A673 (cell line): ENCODE data around the gene FAM229A. TPM values are rescaled to one million over a fixed set of nuclear protein-coding genes. Genes with fewer than 3 reads are reported as not detected.

Experiments used
- BruUV-seq: library from RNA; stranded (reverse); fragments of 400-500 nt; replicated peaks from 2 replicates; lab custom pipeline; 2021; lab: Mats Ljungman, UMichigan
- CTCF ChIA-PET: fragments of 300-600 bp; sonication (Branson Sonifier 250); formaldehyde crosslinking; loops from one replicate; lab custom pipeline; 2022; ENCODE audit warnings: antibody characterized with exemption; lab: Charles Lee
- POLR2A ChIA-PET: fragments of 300-600 bp; sonication (Branson Sonifier 250); formaldehyde crosslinking; loops from one replicate; lab custom pipeline; 2022; ENCODE audit warnings: antibody characterized with exemption; ENCODE audit not compliant: low non-redundant PET; lab: Charles Lee
- DNase-seq: peaks from one replicate; pipeline ENCODE4 v3.0.0-alpha.2; 2015; ENCODE audit warnings: low spot score
- H3K27ac ChIP-seq: fragments of 200-600 bp; sonication (generic); 2 replicates; pipeline ENCODE4 v1.5.1; 2016; ENCODE audit warnings: mixed run types, low read depth, mild to moderate bottlenecking, mixed read lengths, antibody characterized with exemption, low read length; ENCODE audit not compliant: poor library complexity, severe bottlenecking
- H3K27me3 ChIP-seq: fragments of 200-600 bp; sonication (generic); replicated peaks from 2 replicates; pipeline ENCODE4 v1.6.1; 2017; ENCODE audit warnings: mixed run types, low read depth, mild to moderate bottlenecking, mixed read lengths, antibody characterized with exemption, low read length; ENCODE audit not compliant: insufficient read depth, poor library complexity
- H3K36me3 ChIP-seq: fragments of 200-600 bp; sonication (generic); 2 replicates; pipeline ENCODE4 v1.6.1; 2016; ENCODE audit warnings: mixed run types, mild to moderate bottlenecking, mixed read lengths, antibody characterized with exemption, low read length; ENCODE audit not compliant: insufficient read depth, poor library complexity, severe bottlenecking
- H3K4me1 ChIP-seq: fragments of 200-600 bp; sonication (generic); 2 replicates; pipeline ENCODE4 v1.6.1; 2017; ENCODE audit warnings: mixed run types, mild to moderate bottlenecking, mixed read lengths, antibody characterized with exemption, low read length; ENCODE audit not compliant: insufficient read depth, poor library complexity, severe bottlenecking
- H3K4me3 ChIP-seq: fragments of 200-600 bp; sonication (generic); 2 replicates; pipeline ENCODE4 v1.5.1; 2016; ENCODE audit warnings: low read depth, mixed run types, mild to moderate bottlenecking, mixed read lengths, low read length; ENCODE audit not compliant: poor library complexity, severe bottlenecking
- H3K9me3 ChIP-seq: fragments of 200-600 bp; sonication (generic); 2 replicates; pipeline ENCODE4 v1.6.1; 2016; ENCODE audit warnings: mixed run types, low read depth, mild to moderate bottlenecking, mixed read lengths, antibody characterized with exemption, low read length; ENCODE audit not compliant: poor library complexity, severe bottlenecking
- EZH2 ChIP-seq: fragments of 200-600 bp; sonication (generic); IDR thresholded peaks from 2 replicates; pipeline ENCODE4 v1.6.1; 2017; ENCODE audit warnings: borderline replicate concordance, low read depth, mild to moderate bottlenecking, mixed read lengths, antibody characterized with exemption, low read length; ENCODE audit not compliant: poor library complexity, severe bottlenecking
- intact Hi-C: fragments of 100-400 bp; cut with micrococcal nuclease; formaldehyde crosslinking; loops from one replicate; pipeline ENCODE4 v1.10.0; 2022; ENCODE audit not compliant: unreplicated experiment
- total RNA-seq: library from RNA; stranded (reverse); gene quantifications from 2 replicates; pipeline ENCODE4 v1.2.3, GENCODE V29; 2021
- TF ChIP-seq, protein P1 (sequence below): fragments of 300-800, 200-600 bp; sonication (generic); conservative IDR thresholded peaks from 2 replicates; pipeline ENCODE4 v1.5.1; 2017; ENCODE audit warnings: low read depth, mild to moderate bottlenecking, antibody characterized with exemption, low read length, moderate library complexity, mixed read lengths

The FAM229A gene
- total RNA-seq, 1 experiment from 2014 or later: 4.7 TPM

DNA sequence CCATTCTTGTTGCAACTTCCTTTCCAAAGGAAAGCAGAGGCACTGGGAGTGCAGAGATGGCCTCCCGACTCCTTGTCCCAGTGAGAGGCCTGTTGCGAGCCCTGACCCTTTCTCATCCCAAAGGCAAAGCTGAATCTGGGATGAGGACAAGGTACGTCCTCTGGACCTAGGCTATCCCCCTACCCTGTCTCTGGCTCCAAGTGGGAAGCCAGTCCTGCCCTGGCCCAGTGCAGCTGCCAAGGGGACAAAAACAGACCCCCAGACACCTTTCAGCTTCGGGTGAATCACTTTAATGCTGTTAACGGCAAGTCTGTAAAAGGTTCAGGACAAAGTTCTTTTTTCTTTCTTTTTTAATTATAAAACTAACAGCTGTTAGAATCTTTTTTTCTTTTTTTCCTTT, 2.6 kb upstream of the FAM229A start:
- no peak for TF ChIP-seq EZH2
- TF ChIP-seq, protein P1, sequence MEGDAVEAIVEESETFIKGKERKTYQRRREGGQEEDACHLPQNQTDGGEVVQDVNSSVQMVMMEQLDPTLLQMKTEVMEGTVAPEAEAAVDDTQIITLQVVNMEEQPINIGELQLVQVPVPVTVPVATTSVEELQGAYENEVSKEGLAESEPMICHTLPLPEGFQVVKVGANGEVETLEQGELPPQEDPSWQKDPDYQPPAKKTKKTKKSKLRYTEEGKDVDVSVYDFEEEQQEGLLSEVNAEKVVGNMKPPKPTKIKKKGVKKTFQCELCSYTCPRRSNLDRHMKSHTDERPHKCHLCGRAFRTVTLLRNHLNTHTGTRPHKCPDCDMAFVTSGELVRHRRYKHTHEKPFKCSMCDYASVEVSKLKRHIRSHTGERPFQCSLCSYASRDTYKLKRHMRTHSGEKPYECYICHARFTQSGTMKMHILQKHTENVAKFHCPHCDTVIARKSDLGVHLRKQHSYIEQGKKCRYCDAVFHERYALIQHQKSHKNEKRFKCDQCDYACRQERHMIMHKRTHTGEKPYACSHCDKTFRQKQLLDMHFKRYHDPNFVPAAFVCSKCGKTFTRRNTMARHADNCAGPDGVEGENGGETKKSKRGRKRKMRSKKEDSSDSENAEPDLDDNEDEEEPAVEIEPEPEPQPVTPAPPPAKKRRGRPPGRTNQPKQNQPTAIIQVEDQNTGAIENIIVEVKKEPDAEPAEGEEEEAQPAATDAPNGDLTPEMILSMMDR: no peak
- DNase-seq: no peak
- peaks cover 32% of the 10 kb centered on the region for H3K36me3 ChIP-seq
- H3K4me1 ChIP-seq: peaks cover 9% of the 10 kb centered on the region
- H3K27ac ChIP-seq: no peak overlapping the region
- H3K9me3 ChIP-seq: no peaks in the 10 kb centered on the region
- ChIA-PET CTCF (no interaction called here), POLR2A (interaction anchor here (0.6 kb wide), 1 partner anchor 9 kb away, joined by 14 read pairs; no protein-coding TSS in a partner anchor)
- no TSS peak for BruUV-seq
- no peak overlapping the region for H3K4me3 ChIP-seq
- no peaks in the 10 kb centered on the region for H3K27me3 ChIP-seq
- intact Hi-C loops: no loop called here

DNA sequence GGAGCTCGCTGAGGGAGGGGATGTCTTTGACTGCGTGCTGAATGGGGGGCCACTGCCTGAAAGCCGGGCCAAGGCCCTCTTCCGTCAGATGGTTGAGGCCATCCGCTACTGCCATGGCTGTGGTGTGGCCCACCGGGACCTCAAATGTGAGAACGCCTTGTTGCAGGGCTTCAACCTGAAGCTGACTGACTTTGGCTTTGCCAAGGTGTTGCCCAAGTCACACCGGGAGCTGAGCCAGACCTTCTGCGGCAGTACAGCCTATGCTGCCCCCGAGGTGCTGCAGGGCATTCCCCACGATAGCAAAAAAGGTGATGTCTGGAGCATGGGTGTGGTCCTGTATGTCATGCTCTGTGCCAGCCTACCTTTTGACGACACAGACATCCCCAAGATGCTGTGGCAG, 1.4 kb upstream of the FAM229A start:
- H3K27ac ChIP-seq: no peak overlapping the region
- intact Hi-C loops: no loop called here
- H3K36me3 ChIP-seq: peaks cover 27% of the 10 kb centered on the region
- H3K4me1 ChIP-seq: peaks cover 9% of the 10 kb centered on the region
- TF ChIP-seq EZH2: no peak
- TF ChIP-seq, protein P1: no peak
- no peaks in the 10 kb centered on the region for H3K27me3 ChIP-seq
- BruUV-seq: no TSS peak
- CTCF ChIA-PET: no interaction called here
- POLR2A ChIA-PET: interaction anchor here (0.6 kb wide), 1 partner anchor 36 kb away, joined by 3 read pairs; no protein-coding TSS in a partner anchor
- H3K4me3 ChIP-seq: no peak overlapping the region
- no peaks in the 10 kb centered on the region for H3K9me3 ChIP-seq
- DNase-seq: no peak

DNA sequence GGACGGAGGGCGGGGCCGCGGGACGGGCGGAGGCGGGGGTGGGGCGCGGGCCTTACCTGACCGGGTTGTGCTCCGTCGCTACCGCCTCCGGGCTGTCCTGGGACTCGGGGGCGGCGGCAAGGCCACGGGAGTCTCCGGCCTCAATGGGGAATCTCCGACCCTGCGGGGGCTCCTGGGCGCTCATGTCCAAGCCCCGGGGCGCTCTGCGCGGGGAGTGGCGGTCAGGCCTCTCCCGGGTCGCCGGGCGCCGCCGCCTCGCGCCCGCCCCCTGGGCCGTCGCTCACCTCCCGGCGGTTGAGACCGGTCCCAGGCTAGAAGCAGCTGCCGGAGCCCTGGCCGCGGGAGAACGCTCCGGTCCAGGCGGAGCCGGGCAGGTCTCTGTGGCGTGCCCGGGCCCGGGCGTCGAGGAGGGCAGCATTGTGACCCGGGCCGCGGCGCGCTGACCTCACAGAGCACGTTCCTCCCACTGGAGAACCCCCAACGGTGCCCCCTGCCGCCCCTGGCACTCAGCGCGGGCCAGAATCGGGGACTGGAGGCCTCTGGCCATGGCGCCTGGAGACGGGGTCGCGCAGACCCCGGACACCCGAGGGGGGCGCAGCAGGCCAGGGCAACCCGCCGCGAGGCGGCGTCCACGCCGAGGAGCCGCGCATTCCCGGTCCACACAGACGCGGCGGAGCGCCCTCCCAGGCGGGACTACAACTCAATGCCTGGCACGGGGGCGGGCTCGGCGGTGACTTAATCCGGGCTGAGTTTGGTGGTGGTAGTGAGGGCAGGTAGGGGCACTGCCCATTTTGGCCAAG, 411 bp downstream of the FAM229A start:
- ChIA-PET CTCF (no interaction called here), POLR2A (no interaction called here)
- Histone ChIP-seq H3K27ac (no peak overlapping the region), H3K27me3 (no peaks in the 10 kb centered on the region), H3K36me3 (peaks cover 13% of the 10 kb centered on the region), H3K4me3 (peak overlapping the region; percentile 49), H3K4me1 (peaks cover 9% of the 10 kb centered on the region), H3K9me3 (no peaks in the 10 kb centered on the region)
- TF ChIP-seq, protein P1: peak; percentile 46
- TF ChIP-seq EZH2: no peak
- BruUV-seq: no TSS peak
- DNase-seq: peak; percentile 30
- intact Hi-C loops: no loop called here
